ENCODE data around the gene ATP8A1. TPM values are rescaled to one million over a fixed set of nuclear protein-coding genes. Genes with fewer than 3 reads are reported as not detected.
"Not testable (repeated sequence)": the region's sequence is repeated elsewhere in the genome, so short reads cannot be mapped to it uniquely, and the experiment has no call there.

The ATP8A1 gene
- total RNA-seq, 1 donor from 2014 or later = 13.7 TPM

GRCh38 chr4:42385516-42385915 is 271.4 kb downstream of the ATP8A1 start:
- TF ChIP-seq, protein P1, sequence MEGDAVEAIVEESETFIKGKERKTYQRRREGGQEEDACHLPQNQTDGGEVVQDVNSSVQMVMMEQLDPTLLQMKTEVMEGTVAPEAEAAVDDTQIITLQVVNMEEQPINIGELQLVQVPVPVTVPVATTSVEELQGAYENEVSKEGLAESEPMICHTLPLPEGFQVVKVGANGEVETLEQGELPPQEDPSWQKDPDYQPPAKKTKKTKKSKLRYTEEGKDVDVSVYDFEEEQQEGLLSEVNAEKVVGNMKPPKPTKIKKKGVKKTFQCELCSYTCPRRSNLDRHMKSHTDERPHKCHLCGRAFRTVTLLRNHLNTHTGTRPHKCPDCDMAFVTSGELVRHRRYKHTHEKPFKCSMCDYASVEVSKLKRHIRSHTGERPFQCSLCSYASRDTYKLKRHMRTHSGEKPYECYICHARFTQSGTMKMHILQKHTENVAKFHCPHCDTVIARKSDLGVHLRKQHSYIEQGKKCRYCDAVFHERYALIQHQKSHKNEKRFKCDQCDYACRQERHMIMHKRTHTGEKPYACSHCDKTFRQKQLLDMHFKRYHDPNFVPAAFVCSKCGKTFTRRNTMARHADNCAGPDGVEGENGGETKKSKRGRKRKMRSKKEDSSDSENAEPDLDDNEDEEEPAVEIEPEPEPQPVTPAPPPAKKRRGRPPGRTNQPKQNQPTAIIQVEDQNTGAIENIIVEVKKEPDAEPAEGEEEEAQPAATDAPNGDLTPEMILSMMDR (IDR thresholded peaks at IDR 0.05; ENCODE audit: unreplicated experiment) = no peak
- H3K9me3 Mint-ChIP-seq (ENCODE audit: low read depth) = no peaks in the 10 kb centered on the region
- H3K4me3 Mint-ChIP-seq (ENCODE audit: low read depth) = no peak overlapping the region
- no peak for DNase-seq (ENCODE audit: low spot score, unreplicated experiment)
- no peaks in the 10 kb centered on the region for H3K27me3 Mint-ChIP-seq
- H3K27ac Mint-ChIP-seq = no peak overlapping the region
- H3K4me1 Mint-ChIP-seq (ENCODE audit: low read depth) = no peaks in the 10 kb centered on the region
- no peaks in the 10 kb centered on the region for H3K36me3 Mint-ChIP-seq (ENCODE audit: insufficient read depth)

DNA sequence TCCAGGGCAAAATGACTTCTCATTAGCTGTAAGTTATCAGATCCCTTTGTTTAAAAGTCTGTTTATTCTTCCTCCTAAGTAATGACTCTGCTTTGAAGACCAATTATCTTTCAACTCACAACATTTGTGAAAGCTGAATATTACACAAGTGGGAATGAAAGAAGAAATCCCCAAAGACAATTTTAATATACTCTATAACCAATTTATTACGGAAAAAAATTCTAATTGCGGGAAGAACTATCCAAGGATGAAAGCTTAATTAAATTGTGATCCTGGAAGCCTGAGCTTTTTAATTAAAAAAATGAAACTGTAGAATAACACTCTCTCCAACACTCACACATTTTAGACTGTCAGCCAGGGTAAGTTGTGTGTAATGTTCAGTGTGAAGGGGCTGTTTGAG is 275.2 kb downstream of the ATP8A1 start:
- TF ChIP-seq, protein P1 (IDR thresholded peaks at IDR 0.05; ENCODE audit: unreplicated experiment) = no peak
- Mint-ChIP-seq H3K27ac (no peak overlapping the region), H3K4me1 (ENCODE audit: low read depth) (no peaks in the 10 kb centered on the region), H3K36me3 (ENCODE audit: insufficient read depth) (no peaks in the 10 kb centered on the region), H3K27me3 (no peaks in the 10 kb centered on the region), H3K9me3 (ENCODE audit: low read depth) (peaks cover 4% of the 10 kb centered on the region), H3K4me3 (ENCODE audit: low read depth) (no peak overlapping the region)
- no peak for DNase-seq (ENCODE audit: low spot score, unreplicated experiment)

- Mint-ChIP-seq H3K4me1 (ENCODE audit: low read depth) (no peaks in the 10 kb centered on the region), H3K27ac (no peak overlapping the region), H3K4me3 (ENCODE audit: low read depth) (no peak overlapping the region), H3K36me3 (ENCODE audit: insufficient read depth) (no peaks in the 10 kb centered on the region), H3K27me3 (no peaks in the 10 kb centered on the region), H3K9me3 (ENCODE audit: low read depth) (peaks cover 13% of the 10 kb centered on the region)
- no peak for DNase-seq (ENCODE audit: low spot score, unreplicated experiment)
- TF ChIP-seq, protein P1 (IDR thresholded peaks at IDR 0.05; ENCODE audit: unreplicated experiment) = no peak
Observed at GRCh38 chr4:42377497-42377896, 279.4 kb downstream of the ATP8A1 start.

- DNase-seq (ENCODE audit: low spot score, unreplicated experiment); H3K4me1 Mint-ChIP-seq (ENCODE audit: low read depth); H3K4me3 Mint-ChIP-seq (ENCODE audit: low read depth); H3K27me3 Mint-ChIP-seq; H3K27ac Mint-ChIP-seq; H3K36me3 Mint-ChIP-seq (ENCODE audit: insufficient read depth): not testable (repeated sequence)
- H3K9me3 Mint-ChIP-seq (ENCODE audit: low read depth) = peaks cover 10% of the 10 kb centered on the region
Observed at GRCh38 chr4:42372303-42372702, 284.6 kb downstream of the ATP8A1 start.

DNA sequence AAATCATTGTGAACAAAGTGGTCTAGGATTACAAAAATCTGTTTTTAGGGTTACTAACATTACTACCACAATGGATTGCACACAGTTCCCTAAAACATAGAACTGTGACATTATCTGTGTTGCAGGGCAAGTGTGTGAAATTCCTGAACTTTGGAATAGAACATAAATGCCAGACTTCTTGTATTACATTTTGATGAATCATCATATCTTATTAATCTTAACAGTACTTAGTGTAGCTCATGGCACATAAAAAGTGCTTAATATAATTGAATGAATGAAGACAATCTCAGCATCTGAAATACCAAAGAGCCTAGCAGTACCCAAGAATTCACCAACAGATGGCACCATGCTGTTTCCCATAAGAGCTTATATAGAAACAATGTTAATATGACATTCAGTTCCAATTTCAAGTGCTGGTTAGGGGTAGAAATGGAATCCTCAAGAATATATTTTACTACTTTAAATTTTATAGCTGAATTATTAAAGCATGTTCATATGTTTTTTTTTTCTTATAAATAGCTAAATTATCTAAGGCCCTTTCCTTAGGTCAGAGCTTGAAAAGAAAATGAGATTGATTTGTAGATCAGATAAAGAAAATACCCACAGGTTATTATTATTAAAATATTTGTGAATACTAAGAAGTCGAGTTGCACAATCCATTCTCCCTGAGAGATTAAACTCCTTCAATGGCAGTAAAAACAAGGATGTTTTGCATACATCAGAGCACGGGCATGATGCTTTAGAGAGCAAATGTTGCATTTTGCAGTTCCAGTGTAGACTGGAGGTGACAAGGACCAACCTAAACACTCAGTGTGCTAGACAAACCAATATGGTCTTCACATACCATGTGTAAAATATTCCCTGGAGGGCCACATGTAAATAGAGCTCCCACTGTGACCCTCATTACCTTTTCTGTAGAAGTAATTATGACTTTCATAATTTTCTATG is 285.3 kb downstream of the ATP8A1 start:
- Mint-ChIP-seq H3K9me3 (ENCODE audit: low read depth) (peaks cover 11% of the 10 kb centered on the region), H3K27ac (no peak overlapping the region), H3K36me3 (ENCODE audit: insufficient read depth) (no peaks in the 10 kb centered on the region), H3K4me1 (ENCODE audit: low read depth) (no peaks in the 10 kb centered on the region), H3K4me3 (ENCODE audit: low read depth) (no peak overlapping the region), H3K27me3 (no peaks in the 10 kb centered on the region)
- no peak for DNase-seq (ENCODE audit: low spot score, unreplicated experiment)
- TF ChIP-seq, protein P1 (IDR thresholded peaks at IDR 0.05; ENCODE audit: unreplicated experiment) = peak; percentile 71

DNA sequence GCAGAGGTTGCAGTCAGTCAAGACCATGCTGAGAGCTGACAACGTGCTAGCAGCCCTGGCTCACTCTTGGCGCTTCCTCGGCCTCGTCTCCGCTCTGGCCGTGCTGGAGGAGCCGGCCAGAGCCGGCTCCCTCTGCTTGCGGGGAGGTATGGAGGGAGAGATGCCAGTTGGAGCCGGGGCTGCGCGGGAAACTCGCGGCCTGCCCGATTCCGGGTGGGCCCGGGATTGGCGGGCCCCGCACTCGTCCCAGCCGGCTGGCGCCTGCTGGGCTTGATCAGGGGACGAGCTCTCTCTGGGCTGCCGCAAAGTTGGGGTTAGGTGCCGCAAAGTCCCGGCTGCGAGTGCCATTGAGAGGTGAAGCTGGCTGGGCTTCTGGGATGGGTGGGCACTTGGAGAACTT is 287.4 kb downstream of the ATP8A1 start:
- H3K27me3 Mint-ChIP-seq = no peaks in the 10 kb centered on the region
- DNase-seq (ENCODE audit: low spot score, unreplicated experiment) = no peak
- no peak overlapping the region for H3K27ac Mint-ChIP-seq
- H3K4me1 Mint-ChIP-seq (ENCODE audit: low read depth) = no peaks in the 10 kb centered on the region
- TF ChIP-seq, protein P1 (IDR thresholded peaks at IDR 0.05; ENCODE audit: unreplicated experiment) = no peak
- H3K36me3 Mint-ChIP-seq (ENCODE audit: insufficient read depth) = no peaks in the 10 kb centered on the region
- H3K9me3 Mint-ChIP-seq (ENCODE audit: low read depth) = peaks cover 7% of the 10 kb centered on the region
- H3K4me3 Mint-ChIP-seq (ENCODE audit: low read depth) = no peak overlapping the region
